Measurements from ENCODE around the gene DDX25. TPM values are rescaled to one million over a fixed set of nuclear protein-coding genes. Genes with fewer than 3 reads are reported as not detected.

DDX25 gene
- total RNA-seq, 1 donor from 2014 or later, result not detected

- no peak for DNase-seq (ENCODE audit: extremely low spot score, unreplicated experiment)
- Mint-ChIP-seq H3K4me1 (ENCODE audit: unreplicated experiment) (peaks cover 15% of the 10 kb centered on the region), H3K27ac (ENCODE audit: unreplicated experiment) (peak overlapping the region; percentile 72), H3K9me3 (ENCODE audit: unreplicated experiment) (no peaks in the 10 kb centered on the region), H3K4me3 (ENCODE audit: unreplicated experiment) (peak overlapping the region; percentile 80), H3K36me3 (ENCODE audit: unreplicated experiment) (no peaks in the 10 kb centered on the region), H3K27me3 (ENCODE audit: unreplicated experiment) (peaks cover 3% of the 10 kb centered on the region)
- no peak for TF ChIP-seq CTCF (IDR thresholded peaks at IDR 0.05)
Measured at GRCh38 chr11:125886997-125887372, 17.3 kb upstream of the DDX25 start.

GRCh38 chr11:125887373-125888324, 16.7 kb upstream of the DDX25 start, which contains the start of gene HYLS1:
Gene HYLS1, plus strand, starts transcription at chr11:125887668. Its CDS starts 11,701 bp downstream, at chr11:125899369.
- Mint-ChIP-seq H3K36me3 (ENCODE audit: unreplicated experiment) (no peaks in the 10 kb centered on the region), H3K9me3 (ENCODE audit: unreplicated experiment) (no peaks in the 10 kb centered on the region), H3K27ac (ENCODE audit: unreplicated experiment) (peak within 1 kb of the TSS; percentile 72), H3K27me3 (ENCODE audit: unreplicated experiment) (no peaks in the 10 kb centered on the region), H3K4me3 (ENCODE audit: unreplicated experiment) (peak within 1 kb of the TSS; percentile 80), H3K4me1 (ENCODE audit: unreplicated experiment) (peaks cover 19% of the 10 kb centered on the region)
- peak; percentile 96 for DNase-seq (ENCODE audit: extremely low spot score, unreplicated experiment)
- TF ChIP-seq CTCF (IDR thresholded peaks at IDR 0.05), result peak; percentile 43

- H3K36me3 Mint-ChIP-seq (ENCODE audit: unreplicated experiment), result peaks cover 19% of the 10 kb centered on the region
- no peak overlapping the region for H3K27ac Mint-ChIP-seq (ENCODE audit: unreplicated experiment)
- no peak for DNase-seq (ENCODE audit: extremely low spot score, unreplicated experiment)
- H3K27me3 Mint-ChIP-seq (ENCODE audit: unreplicated experiment), result no peaks in the 10 kb centered on the region
- no peak overlapping the region for H3K4me3 Mint-ChIP-seq (ENCODE audit: unreplicated experiment)
- TF ChIP-seq CTCF (IDR thresholded peaks at IDR 0.05), result no peak
- H3K9me3 Mint-ChIP-seq (ENCODE audit: unreplicated experiment), result no peaks in the 10 kb centered on the region
- peaks cover 19% of the 10 kb centered on the region for H3K4me1 Mint-ChIP-seq (ENCODE audit: unreplicated experiment)
Measured at GRCh38 chr11:125890447-125891100, 13.7 kb upstream of the DDX25 start.

GRCh38 chr11:125892071-125892470, 12.2 kb upstream of the DDX25 start:
- peaks cover 20% of the 10 kb centered on the region for H3K4me1 Mint-ChIP-seq (ENCODE audit: unreplicated experiment)

More at GRCh38 chr11:125892071-125892470, 12.2 kb upstream of the DDX25 start:
- no peak for TF ChIP-seq CTCF (IDR thresholded peaks at IDR 0.05)
- Mint-ChIP-seq H3K27ac (ENCODE audit: unreplicated experiment) (no peak overlapping the region), H3K4me3 (ENCODE audit: unreplicated experiment) (no peak overlapping the region), H3K9me3 (ENCODE audit: unreplicated experiment) (no peaks in the 10 kb centered on the region), H3K27me3 (ENCODE audit: unreplicated experiment) (no peaks in the 10 kb centered on the region), H3K36me3 (ENCODE audit: unreplicated experiment) (peaks cover 20% of the 10 kb centered on the region)
- no peak for DNase-seq (ENCODE audit: extremely low spot score, unreplicated experiment)

Data from osteocyte (in vitro differentiated cells).